GM18526 (cell line): ENCODE results near the gene ARSG.

Source experiments
- POLR2A ChIP-seq: IDR thresholded peaks from 3 replicates; pipeline ENCODE4 v1.6.1; 2011; ENCODE audit not compliant: insufficient read length; ENCODE audit errors: extremely low read depth

The ARSG gene

DNA sequence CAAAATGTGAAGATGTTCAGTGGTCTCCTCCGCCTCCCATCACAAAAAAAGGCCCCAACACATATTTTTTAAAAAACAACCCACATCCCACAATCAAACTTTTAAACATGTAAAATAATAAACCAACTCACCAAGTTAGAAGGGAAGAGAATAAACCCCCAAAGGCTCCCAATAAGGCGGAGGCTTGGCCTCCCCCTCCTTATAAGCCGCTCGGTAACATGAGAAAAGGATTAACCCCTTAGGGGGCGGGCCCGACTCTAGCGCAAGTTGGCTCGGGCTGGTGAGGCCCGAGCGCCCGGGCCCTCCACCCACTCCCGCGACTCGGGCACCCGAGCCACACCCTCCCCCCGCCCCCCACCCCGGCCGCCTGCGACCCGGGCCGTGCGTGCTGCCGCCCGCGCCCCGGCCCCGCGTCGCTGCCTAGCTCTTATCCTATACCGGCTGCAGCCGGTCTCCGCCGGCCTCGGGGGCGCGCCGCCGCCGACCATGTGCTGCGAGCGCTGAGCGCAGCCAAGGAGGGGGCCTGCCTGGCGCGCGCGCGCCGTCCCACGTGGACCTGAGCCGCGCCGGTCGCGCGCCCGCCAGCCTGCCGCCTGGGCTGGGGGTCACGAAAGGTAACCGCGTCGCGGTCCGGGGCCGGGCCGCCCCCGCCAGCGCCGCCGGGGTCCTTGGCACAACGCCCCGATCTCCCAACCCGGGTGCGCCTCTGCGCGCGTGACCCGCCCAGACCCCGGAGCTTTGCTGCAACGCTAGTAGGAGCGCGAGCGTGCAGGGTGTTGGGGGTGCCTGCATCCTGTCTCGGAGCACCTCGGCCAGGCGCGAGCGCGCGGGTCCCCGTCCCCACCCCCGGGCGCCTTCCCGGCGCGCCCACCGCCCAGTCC, at the start of gene ARSG, which contains the start of gene SLC16A6:
Gene ARSG, plus strand, starts transcription at position 541 of the 881 bp plus-strand sequence. CDS start 15,999 bp downstream, outside the sequence.
Gene SLC16A6, minus strand, starts transcription at position 173 of the 881 bp plus-strand sequence. CDS start 12,807 bp downstream, outside the sequence.
- peak; percentile 50 for TF ChIP-seq POLR2A

DNA sequence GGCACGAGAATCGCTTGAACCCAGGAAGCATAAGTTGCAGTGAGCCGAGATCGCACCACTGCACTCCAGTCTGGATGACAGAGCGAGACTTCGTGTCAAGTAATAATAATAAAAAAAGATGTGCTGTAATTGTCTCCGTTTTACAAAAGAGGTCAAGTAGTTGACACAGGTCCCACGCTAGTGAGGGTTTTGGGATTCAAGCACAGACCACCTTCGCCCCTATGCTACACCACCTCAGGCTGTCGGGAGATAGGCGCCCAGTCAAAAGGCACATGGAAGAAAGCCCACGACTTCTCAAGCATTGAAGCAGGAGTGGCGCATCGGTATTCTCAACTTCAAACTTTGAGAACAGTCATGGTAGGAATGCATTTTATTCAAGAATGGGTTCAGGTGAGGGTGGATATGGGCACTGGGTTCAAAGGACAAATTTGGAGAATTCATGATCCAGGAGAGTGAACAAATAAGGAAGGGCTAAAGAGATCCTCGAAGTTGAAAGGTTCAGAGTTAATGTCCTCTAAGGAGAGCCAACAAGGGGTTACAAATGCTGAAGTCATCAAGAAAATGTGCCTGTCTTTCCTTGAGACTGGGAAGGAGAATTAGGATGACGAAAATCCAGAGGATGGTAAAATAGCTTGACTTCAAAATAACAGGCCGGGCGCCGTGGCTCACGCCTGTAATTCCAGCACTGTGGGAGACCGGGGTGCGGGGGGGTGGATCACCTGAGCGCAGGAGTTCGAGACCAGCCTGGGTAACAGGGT, 44.8 kb upstream of the ARSG start:
- no peak for TF ChIP-seq POLR2A

DNA sequence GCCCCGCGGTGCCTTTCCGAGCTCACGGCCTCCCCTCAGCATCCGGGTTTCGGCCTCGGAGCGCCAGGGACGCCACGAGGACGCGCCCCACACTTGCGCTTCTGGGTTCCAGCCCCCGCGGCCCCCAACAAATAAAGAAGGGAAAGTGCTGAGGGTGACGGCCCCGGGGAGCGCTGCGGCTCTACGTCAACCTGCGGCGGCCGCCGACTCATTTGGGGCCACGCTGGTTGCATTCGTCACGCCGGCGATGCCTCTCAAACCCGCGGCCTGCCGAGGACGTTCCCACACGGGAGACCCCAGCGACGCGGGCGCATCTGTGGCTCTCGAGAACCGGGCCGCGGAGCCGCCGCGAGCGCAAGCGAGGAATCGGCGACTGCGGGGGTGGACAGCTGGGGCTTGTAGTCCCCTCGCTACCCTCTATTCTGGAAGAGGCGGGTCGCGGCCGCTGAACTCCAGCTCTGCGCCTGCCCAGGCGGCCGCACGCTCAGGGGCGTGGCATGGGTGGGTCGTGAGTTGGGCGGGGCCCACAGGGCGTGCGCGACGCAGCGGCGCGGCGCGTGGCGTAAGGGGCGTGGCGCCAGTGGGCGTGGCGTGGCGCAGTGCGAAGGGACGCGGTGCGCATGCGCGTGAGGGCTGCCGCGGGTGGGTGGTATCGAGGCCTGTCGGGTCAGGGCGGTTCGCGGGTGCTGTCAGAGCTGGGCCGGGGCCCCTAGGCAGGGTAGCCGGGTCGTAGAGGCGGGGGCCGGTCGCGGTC, 43.7 kb upstream of the ARSG start, which contains the start of gene AMZ2:
Gene AMZ2, plus strand, starts transcription at position 599 of the 754 bp plus-strand sequence. CDS start 2,145 bp downstream, outside the sequence.
- TF ChIP-seq POLR2A, result peak; percentile 94

DNA sequence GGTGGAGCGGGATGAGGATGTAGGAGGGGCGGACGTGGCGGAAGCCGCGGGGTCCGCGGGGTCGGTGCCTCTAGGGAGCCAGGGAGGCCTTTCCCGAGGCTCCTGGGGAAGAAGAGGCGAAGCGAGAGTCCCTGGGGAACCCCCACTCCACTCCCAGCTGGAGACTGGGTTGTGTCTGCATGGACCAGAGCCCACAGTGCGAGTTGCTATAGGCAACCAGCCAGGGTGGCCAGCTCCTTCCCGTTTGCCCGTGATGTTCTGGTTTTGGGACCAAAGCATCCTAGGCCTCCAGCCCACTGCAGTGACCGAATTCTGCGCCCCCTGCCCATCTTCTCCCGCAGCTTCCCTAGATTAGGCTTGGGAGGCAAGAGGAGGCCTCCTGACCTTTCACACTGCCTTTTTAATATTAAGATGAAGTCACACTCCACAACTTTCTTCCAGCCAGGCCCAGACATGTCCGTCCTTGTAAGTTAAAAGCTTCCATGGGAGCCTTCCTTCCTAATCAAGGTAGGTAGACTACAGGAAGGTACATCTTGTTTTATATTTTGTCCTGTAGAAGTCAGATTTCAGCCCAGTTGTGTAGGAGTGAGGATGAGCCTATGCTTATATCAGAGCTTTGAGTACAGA, 43.0 kb upstream of the ARSG start:
- TF ChIP-seq POLR2A, result no peak

DNA sequence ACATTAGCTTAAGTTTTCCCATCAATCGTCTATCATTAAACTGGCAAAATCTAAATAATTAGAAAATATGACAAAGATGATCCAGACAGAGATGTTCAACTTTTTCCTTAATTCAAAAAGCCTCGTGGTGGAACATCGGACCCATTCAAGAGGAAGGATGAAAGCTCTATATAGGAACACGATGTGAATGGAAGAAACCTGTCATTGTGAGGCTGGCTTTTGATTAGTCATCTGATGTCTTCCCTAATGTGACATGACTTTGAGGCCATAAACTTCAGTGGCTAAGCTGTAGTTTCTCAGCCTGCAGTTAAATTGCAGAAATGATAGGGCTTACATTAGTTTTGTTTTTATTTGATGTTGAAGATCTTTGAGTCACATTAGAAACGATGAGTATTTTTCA, 42.4 kb upstream of the ARSG start:
- TF ChIP-seq POLR2A, result no peak

DNA sequence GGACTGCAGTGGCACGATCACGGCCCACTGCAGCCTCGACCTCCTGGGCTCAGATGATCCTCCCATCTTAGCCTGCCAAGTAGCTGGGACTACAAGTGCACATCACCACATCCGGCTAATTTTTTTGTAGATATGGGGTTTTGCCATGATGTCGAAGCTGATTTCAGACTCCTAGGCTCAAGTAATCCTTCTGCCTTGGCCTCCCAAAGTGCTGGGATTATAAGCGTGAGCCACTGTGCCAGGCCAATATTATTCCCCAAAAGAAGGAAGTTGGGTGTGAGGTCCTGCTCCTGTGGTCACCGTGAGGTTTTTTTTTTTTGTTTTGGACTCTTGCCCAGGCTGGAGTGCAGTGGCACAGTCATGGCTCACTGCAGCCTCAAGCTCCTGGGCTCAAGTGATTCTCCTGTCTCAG, 41.9 kb upstream of the ARSG start:
- no peak for TF ChIP-seq POLR2A

DNA sequence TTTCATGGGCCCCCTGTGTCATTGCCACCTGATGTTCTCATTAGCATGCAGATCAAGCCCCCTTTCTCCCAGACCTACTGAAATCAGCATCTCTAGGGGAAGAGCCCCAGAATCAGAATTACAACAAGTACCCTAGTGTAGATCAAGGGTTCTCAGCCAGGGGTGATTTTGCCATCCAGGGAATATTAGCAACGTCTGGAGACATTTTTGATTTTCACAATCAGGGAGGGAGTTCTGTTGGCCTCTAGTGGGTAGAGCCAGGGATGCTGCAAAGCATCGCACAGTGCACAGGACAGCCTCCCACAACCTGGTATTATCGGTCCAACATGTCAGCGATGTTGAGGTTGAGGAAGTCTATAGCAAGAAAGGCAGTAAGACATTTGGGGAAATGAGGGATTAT, 36.1 kb upstream of the ARSG start:
- TF ChIP-seq POLR2A, result no peak

DNA sequence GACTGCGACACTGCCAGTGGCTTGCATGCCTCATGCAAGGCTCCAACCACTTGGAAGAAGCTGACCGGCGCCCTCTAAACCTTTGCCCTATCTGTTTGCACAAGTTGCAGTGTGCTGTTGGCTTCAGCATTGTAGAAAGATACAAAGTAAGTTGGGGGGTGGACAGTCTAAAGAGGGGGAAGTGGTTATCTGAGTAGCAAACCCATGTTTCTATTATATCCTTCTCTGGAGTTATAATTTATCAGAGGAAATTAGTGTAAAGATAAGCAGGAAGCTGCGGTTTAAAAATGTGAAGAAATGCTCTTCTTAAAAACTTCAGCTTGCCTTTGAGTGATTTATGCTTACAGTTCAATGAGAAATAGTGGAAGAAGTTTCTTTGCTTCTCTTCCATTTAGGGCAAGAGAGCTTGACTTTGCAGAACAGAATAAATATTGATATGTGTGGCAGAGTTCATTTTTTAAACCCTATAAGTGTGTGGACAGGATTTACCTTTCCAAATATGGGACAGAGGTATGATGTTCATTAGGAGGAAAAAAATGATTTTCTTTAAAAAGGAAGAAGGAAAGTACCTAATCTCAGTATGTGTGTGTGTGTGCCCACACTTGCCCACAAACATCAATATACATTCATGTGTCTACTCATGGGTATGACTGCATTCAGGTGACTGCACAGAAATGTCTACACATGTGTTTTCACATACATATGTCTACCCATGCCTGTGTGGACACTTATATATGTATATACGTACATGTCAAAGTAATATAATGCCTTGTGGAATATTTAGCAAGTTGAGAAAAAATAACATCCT, 35.4 kb upstream of the ARSG start:
- TF ChIP-seq POLR2A, result no peak

DNA sequence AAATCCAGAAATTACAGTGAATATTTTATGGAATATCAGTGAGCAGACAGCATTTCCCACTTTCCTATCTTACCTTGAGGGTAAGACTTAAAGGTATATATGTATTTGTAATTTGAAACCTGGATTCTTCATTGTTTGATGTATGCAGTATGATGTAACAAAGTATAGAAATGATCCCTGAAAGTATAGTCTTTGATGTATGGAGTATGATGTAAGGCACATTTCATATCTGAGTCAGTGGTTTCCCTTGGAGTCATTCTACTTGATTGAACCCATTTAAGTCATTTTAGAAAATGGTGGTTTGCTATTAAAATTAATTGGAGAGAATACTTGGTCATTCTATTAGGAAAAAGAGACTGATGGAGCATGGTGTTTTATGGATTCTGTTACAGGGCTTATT, 33.4 kb upstream of the ARSG start:
- TF ChIP-seq POLR2A, result no peak

DNA sequence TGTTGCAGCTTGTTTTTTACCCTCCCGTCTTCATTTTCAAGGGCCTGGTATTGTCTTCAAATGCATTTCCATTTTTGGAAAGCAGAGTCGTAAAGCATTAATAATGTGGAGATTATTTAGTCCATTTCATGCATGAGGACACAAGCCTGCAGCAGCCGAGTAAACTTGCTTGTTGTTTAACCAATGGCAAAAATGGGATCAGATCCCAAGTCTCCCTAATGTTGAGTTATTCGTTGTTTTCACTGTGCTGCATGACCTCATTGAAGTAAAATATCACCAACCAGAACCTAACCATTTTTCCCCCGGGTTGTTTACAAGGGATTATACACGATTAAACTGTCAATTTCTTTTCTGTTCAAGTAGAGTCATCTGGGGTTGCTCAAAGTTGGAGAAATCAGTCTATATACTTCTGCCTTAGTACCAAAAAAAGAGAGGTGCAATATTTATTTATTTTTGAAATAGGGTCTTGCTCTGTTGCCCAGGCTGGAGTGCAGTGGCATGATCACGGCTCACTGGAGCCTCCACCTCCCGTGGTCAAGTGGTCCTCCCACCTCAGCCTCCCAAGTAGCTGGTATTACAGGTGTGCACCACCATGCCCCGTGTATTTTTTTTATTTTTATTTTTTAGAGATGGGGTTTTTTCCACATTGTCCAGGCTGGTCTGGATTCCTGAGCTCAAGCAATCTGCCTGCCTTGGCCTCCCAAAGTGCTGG, 31.1 kb upstream of the ARSG start:
- no peak for TF ChIP-seq POLR2A

DNA sequence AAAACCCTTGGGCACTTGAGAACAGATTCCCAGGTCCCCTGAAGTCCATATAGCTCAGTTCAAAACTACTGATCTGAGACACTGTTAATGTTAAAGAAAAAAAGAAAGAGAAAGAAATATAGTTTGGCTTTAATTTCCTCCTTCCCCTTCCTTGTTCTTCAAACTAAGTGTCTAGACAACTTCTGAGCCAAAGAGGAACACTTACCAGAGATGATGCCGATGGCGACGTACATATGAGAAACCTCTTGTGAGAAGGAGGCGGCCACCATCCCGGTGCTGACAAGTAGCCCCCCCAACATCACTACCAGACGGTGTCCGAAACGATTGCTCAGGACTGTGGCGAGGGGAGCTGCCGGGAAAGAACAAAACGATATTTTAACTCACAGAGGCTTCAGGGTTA, 17.6 kb upstream of the ARSG start:
- no peak for TF ChIP-seq POLR2A

DNA sequence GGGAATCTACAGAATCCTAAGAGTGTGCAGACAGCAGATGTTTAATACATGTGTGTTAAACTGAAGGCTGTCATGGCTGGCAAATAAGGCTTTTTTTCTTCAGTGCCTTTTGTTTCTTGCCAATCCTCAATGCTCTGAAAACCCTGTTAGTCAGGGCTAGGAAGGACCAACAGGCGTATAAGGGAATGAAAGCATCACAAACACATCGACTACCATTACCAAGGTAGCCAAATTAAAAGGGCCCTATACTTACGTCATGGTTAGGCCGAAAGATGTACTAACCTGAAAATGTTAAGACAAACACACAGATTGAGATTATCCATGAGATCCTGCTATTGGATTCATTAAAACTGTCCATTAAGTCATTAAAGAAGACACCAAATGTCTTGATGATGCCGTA, 13.5 kb upstream of the ARSG start:
- TF ChIP-seq POLR2A, result no peak

DNA sequence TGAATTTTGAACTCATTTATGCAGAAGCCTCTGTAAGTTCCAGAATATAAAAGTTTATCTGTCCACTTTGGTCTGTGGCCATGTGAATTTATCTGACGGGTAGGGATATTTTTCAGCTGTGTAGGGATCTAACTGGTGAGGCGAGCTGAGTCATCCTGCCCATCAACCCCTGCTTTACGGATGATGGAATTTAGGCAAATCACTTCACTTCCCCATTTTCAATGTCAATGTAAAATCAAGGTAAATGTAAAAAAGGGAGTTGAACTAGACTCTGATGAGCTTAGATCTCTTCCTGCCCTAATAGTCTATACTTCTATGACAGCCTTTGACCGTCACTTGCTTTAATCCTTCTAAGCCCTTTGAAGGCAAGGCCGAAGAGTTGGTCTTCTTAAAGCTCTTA, 2.9 kb upstream of the ARSG start:
- peak; percentile 14 for TF ChIP-seq POLR2A

DNA sequence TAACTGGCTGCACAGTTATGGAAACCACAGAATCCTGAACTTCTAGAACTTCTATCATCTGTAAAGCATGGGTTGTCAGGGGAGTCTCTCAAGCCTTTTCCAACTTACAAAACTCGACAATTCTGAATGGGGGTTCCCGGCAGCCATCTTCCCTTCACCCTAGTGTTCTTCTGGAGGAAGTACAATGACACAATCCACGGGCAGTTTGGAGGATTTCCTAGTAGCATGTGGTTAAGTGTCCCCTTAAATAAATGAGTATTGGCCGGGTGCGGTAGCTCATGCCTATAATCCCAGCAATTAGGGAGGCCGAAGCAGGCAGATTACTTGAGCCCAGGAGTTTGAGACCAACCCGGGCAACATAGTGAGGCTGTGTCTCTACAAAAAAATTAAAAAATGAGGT, 2.5 kb upstream of the ARSG start:
- TF ChIP-seq POLR2A, result no peak

DNA sequence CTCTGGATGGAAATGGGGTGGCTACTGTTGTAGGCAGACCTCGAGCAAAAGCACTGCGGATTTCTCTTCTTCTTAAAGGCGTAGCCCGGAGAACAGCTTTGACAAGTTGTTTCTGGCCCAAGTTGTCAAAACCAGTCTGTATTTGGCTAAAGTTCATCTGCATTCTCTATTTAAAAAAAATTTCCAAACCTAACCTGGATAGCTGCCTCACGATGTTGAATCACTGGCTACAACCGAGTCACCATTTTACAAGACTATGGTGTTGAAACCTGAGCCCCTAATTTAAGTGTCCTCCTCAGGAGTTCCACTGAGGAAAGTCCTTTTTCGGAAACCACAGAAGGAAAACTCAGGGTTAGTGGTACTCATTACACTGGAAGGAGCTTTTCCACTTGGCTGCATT, 1.8 kb upstream of the ARSG start:
- no peak for TF ChIP-seq POLR2A
